ENCODE data around the gene APP.
"Not testable (repeated sequence)": the region's sequence is repeated elsewhere in the genome, so short reads cannot be mapped to it uniquely, and the experiment has no call there.

APP gene

GRCh38 chr21:26100573-26100972, 70.0 kb downstream of the APP start:
- in situ Hi-C loops (cut with MboI; ENCODE audit: low sequenced_read_pairs) = no loop called here

DNA sequence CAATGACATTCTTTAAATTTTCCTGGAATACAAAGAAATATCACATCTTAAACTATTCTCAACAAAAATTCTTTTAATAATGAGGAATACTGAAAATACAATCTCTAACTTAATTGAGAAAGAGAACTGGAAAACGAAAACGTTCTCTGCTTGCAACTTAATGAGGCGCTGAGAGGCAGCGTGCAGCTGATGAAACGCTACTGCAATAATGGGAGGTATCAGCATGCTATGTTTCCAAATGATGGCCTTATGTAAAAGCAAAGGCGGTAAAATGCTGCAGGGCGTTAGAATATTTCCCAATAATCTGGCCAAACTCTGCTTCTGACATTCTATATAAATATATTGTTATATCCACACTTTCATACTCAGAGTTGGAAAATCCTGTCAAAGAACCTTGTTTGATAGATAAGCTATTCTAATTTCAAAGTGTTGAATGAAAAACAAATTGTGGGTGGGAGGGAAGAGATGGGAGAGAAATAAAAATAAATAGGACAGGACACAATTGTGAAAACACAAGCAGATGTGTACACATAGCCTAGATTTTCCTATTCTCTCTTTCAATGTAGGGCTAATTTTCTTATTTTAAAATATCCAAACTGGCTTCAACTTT, 70.9 kb downstream of the APP start:
- in situ Hi-C loops (cut with MboI; ENCODE audit: low sequenced_read_pairs) = no loop called here

DNA sequence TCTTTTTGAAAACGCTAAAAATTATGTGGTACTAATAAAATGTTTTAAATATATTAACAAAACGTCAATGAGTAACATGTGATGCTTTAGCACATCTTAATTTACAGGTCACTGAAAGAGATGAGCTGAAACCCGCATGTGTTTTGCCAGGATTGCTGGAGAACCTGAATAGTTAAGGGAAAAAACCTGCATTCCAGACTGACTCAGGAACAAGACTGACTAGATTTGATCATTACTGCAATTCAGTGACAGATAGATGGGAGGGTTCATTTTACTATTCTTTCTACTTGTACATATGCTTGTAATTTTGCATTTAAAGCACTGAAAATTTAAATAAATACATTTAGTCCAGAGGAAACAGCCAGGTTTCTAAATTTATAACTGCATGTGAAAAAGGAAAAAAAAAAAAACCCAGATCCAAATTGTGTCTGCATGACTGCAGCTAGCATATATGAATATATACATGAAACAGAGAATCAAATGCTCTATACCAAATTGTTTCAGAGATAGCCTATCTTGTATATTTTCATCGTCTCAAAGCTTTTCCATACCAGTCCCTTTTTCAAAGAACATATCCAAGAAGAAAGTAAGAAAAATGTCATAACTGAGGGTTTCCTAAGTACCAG, 71.7 kb downstream of the APP start:
- in situ Hi-C loops (cut with MboI; ENCODE audit: low sequenced_read_pairs) = no loop called here

GRCh38 chr21:26097475-26097874, 73.1 kb downstream of the APP start:
- in situ Hi-C loops (cut with MboI; ENCODE audit: low sequenced_read_pairs) = no loop called here

DNA sequence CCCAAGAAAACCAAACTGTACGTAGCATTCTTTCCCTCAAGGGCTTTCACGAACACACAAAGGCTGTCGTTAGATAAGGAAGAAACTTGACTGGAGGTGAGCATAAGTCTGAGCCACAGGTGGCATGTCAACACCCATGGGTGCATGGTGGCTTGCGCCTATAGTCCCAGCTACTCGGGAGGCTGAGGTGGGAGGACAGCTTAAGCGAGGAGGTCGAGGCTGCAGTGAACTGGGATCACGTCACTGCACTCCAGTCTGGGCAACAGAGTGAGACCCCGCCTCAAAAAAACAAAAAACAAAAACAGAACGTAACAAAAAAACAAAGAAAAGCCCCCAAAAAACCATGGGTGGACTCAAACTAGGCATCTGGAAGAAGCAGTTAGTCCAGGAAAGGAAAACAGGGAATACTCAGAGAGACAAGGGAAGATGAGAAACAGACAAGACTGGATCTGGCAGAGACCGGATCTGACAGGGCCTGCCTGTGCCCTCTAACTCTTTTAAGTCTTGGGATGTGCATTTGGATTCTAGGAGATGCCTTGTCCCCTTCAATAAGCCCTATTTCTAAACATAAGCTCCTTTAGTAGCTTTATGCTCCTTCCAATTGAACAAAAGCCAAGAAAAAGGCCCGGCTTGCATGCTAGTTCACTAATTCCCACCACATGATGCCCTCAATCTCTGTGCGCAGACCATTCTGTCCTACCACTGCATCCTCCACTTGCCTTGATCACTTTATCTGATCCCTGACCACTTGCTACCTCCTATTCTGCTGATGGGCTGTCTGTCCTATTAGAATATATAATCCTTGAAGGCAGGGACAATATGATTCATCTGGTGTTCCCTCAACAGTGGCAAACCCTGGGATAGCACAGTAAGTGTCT, 73.8 kb downstream of the APP start:
- in situ Hi-C loops (cut with MboI; ENCODE audit: low sequenced_read_pairs) = no loop called here

- in situ Hi-C loops (cut with MboI; ENCODE audit: low sequenced_read_pairs) = no loop called here
Measured at GRCh38 chr21:26095131-26095530, 75.4 kb downstream of the APP start.

DNA sequence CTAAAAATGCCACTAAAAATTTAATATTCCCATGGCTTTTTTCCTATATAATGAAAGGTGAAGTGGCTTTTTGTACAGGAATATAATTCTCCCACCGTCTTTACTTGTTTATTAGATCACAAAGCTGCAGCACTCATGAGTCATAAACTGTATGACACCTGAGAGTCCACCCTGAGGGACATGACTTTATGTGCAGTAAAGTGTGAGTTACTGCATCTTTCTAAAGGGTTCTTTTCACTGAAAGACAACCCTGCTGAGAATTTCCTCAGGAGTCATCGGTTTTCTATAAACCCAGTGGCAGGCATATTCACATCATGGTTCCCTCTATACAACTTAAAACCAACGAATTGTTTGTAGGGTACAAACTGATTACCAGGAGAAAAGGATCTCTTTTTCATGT, 77.4 kb downstream of the APP start:
- in situ Hi-C loops (cut with MboI; ENCODE audit: low sequenced_read_pairs) = no loop called here

GRCh38 chr21:26091480-26092018, 79.0 kb downstream of the APP start:
- in situ Hi-C loops (cut with MboI; ENCODE audit: low sequenced_read_pairs) = no loop called here

GRCh38 chr21:26089730-26090129, 80.8 kb downstream of the APP start:
- in situ Hi-C loops (cut with MboI; ENCODE audit: low sequenced_read_pairs) = no loop called here

- in situ Hi-C loops (cut with MboI; ENCODE audit: low sequenced_read_pairs) = no loop called here
Measured at GRCh38 chr21:26087223-26087918, 83.2 kb downstream of the APP start.

DNA sequence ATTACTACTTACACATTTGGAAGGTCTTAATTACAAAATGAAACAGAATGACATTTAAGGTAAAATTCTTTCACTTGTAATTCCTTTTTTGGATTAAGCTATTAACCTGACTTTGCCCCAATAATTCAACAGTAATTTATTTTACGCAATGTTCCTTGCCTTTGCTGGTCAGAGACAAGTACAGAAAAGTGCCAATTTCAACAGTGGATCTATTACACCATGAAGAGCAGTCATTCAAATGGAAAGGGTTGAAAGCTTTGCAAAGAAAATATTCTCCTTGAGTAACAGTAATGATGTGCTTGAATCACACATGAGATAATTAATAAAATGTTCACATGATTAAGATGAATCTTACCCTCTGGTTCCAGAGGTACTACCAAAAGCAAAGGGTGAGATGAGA, 84.7 kb downstream of the APP start:
- in situ Hi-C loops (cut with MboI; ENCODE audit: low sequenced_read_pairs) = no loop called here

GRCh38 chr21:26085127-26085526, 85.4 kb downstream of the APP start:
- in situ Hi-C loops (cut with MboI; ENCODE audit: low sequenced_read_pairs) = no loop called here

- in situ Hi-C loops (cut with MboI; ENCODE audit: low sequenced_read_pairs) = no loop called here
Measured at GRCh38 chr21:26082549-26082948, 88.0 kb downstream of the APP start.

- in situ Hi-C loops (cut with MboI; ENCODE audit: low sequenced_read_pairs) = not testable (repeated sequence)
Measured at GRCh38 chr21:26081175-26081760, 89.3 kb downstream of the APP start.

- in situ Hi-C loops (cut with MboI; ENCODE audit: low sequenced_read_pairs) = no loop called here
Measured at GRCh38 chr21:26080211-26080610, 90.4 kb downstream of the APP start.

DNA sequence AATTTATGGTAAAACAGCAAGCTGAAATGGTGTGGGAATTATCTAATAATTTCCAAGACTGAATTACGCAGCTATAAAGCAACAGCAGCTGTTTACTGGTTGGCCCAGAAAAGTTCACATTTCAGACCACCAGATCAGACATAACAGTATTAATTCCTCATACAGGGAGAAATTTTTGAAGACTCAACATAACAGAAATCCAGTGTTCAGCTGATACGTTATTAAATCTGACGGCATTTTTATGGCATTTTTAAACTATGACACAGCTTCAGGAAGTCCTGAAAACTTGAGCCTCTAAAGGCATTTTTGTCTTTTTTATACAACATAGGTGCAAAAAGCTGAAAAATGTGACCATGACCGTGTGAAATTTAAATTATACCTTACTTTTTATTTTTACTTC, 91.2 kb downstream of the APP start:
- in situ Hi-C loops (cut with MboI; ENCODE audit: low sequenced_read_pairs) = no loop called here

DNA sequence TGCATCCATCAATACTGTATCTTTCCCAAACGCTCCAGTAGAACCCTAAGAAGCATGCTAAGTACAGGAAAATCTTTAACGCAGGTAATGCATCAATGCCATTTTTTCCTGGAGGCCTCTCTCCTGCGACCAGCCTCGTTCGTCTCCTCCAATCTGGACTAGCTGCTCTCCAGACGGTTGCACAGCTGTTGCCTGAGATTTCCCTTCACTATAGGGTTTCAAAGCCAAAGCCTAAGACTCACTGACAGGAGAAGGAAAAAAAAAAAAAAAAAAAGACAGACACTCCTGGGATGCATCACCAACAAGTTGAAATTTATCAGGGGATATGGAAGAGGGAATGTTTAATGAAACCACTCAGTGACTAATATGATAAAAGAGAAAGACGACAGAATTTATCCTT, 93.0 kb downstream of the APP start:
- in situ Hi-C loops (cut with MboI; ENCODE audit: low sequenced_read_pairs) = no loop called here

- in situ Hi-C loops (cut with MboI; ENCODE audit: low sequenced_read_pairs) = no loop called here
Measured at GRCh38 chr21:26072666-26073615, 97.6 kb downstream of the APP start.

DNA sequence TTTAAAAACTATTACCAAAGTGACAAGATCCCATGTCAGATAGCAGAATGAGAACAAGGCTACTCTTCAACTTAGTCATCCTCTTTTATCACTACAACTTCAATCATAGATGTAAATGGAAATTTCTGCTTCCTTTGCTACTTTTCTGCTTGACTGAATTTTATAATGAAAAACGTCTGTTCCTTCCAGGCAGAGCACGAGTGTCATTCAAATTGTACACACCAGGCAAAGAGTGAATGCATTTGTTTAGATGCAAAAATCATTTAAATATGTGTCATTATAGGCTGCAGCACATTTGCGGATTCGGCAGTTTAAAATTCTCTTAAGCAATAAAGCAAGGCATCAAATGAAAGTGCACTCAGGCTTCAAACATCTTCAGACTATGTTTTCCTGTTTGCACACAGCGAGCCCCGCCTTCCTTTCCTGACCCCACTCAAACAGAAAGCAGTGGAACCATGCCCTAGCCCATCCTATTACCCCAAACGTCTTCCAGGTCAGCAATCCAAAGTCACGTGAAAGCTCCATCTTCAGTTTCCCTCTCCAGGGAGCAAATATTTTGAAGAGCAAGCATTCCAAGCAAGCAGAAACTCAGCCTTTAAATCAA, 99.6 kb downstream of the APP start:
- in situ Hi-C loops (cut with MboI; ENCODE audit: low sequenced_read_pairs) = no loop called here

All from hTERT RPE-1 (cell line).